ENCODE data around the gene PGM2L1.

PGM2L1 gene

GRCh38 chr11:74388678-74389327, 9.4 kb downstream of the PGM2L1 start:
- no peaks in the 10 kb centered on the region for H3K36me3 ChIP-seq (ENCODE audit: insufficient read depth, low read length)
- H2AFZ ChIP-seq (ENCODE audit: low read length), result no peak overlapping the region
- peaks cover 10% of the 10 kb centered on the region for H4K20me1 ChIP-seq (ENCODE audit: insufficient read depth, low read length, poor library complexity, severe bottlenecking)
- peaks cover 17% of the 10 kb centered on the region; the same call in 1 of the 2 replicates for H3K79me2 ChIP-seq (ENCODE audit: insufficient read depth, low read length)
- H3F3A ChIP-seq (ENCODE audit: low read depth), result 0 out of 2 replicates have a peak, but pooled peaks cover 4% of the 10 kb centered on the region
- no peak overlapping the region for H3K4me3 ChIP-seq (ENCODE audit: low read length, poor library complexity, severe bottlenecking)
- H3K9me2 ChIP-seq (replicated peaks; ENCODE audit: low read depth, low read length), result no peaks in the 10 kb centered on the region
- H3K9ac ChIP-seq (ENCODE audit: low read depth, low read length, poor library complexity, severe bottlenecking), result no peak overlapping the region
- no peak for TF ChIP-seq EZH2phosphoT487 (IDR thresholded peaks at IDR 0.05; ENCODE audit: borderline replicate concordance)
- peak; percentile 89 for TF ChIP-seq CTCF (conservative IDR thresholded peaks at IDR 0.05; ENCODE audit: low read length)
- H3K4me1 ChIP-seq (ENCODE audit: insufficient read depth, low read length, poor library complexity, severe bottlenecking), result peaks cover 18% of the 10 kb centered on the region
- H3K4me2 ChIP-seq (ENCODE audit: low read depth, low read length, poor library complexity, severe bottlenecking), result peak overlapping the region; percentile 29
- H3K9me3 ChIP-seq (ENCODE audit: insufficient read depth, low read depth, low read length), result no peaks in the 10 kb centered on the region
- H3K27me3 ChIP-seq (ENCODE audit: insufficient read depth, low read length, poor library complexity, severe bottlenecking), result no peaks in the 10 kb centered on the region

GRCh38 chr11:74384641-74385040, 13.6 kb downstream of the PGM2L1 start:
- Histone ChIP-seq H3K79me2 (ENCODE audit: insufficient read depth, low read length) (peaks cover 3% of the 10 kb centered on the region; the same call in 1 of the 2 replicates), H3K9me2 (replicated peaks; ENCODE audit: low read depth, low read length) (no peaks in the 10 kb centered on the region), H3K36me3 (ENCODE audit: insufficient read depth, low read length) (no peaks in the 10 kb centered on the region), H3K9me3 (ENCODE audit: insufficient read depth, low read depth, low read length) (no peaks in the 10 kb centered on the region), H3K4me2 (ENCODE audit: low read depth, low read length, poor library complexity, severe bottlenecking) (no peak overlapping the region), H4K20me1 (ENCODE audit: insufficient read depth, low read length, poor library complexity, severe bottlenecking) (no peaks in the 10 kb centered on the region), H3F3A (ENCODE audit: low read depth) (no peaks in the 10 kb centered on the region), H2AFZ (ENCODE audit: low read length) (no peak overlapping the region), H3K4me1 (ENCODE audit: insufficient read depth, low read length, poor library complexity, severe bottlenecking) (peaks cover 5% of the 10 kb centered on the region), H3K27me3 (ENCODE audit: insufficient read depth, low read length, poor library complexity, severe bottlenecking) (no peaks in the 10 kb centered on the region), H3K4me3 (ENCODE audit: low read length, poor library complexity, severe bottlenecking) (no peak overlapping the region), H3K9ac (ENCODE audit: low read depth, low read length, poor library complexity, severe bottlenecking) (no peak overlapping the region)
- TF ChIP-seq CTCF (conservative IDR thresholded peaks at IDR 0.05; ENCODE audit: low read length) (no peak), EZH2phosphoT487 (IDR thresholded peaks at IDR 0.05; ENCODE audit: borderline replicate concordance) (no peak)

- H4K20me1 ChIP-seq (ENCODE audit: insufficient read depth, low read length, poor library complexity, severe bottlenecking), result no peaks in the 10 kb centered on the region
- H3K9me3 ChIP-seq (ENCODE audit: insufficient read depth, low read depth, low read length), result no peaks in the 10 kb centered on the region
- H3K4me1 ChIP-seq (ENCODE audit: insufficient read depth, low read length, poor library complexity, severe bottlenecking), result no peaks in the 10 kb centered on the region
- H3K27me3 ChIP-seq (ENCODE audit: insufficient read depth, low read length, poor library complexity, severe bottlenecking), result no peaks in the 10 kb centered on the region
- H3F3A ChIP-seq (ENCODE audit: low read depth), result no peaks in the 10 kb centered on the region
- no peak overlapping the region for H2AFZ ChIP-seq (ENCODE audit: low read length)
- no peaks in the 10 kb centered on the region for H3K9me2 ChIP-seq (replicated peaks; ENCODE audit: low read depth, low read length)
- no peak overlapping the region for H3K4me2 ChIP-seq (ENCODE audit: low read depth, low read length, poor library complexity, severe bottlenecking)
- no peak overlapping the region for H3K9ac ChIP-seq (ENCODE audit: low read depth, low read length, poor library complexity, severe bottlenecking)
- H3K4me3 ChIP-seq (ENCODE audit: low read length, poor library complexity, severe bottlenecking), result no peak overlapping the region
- TF ChIP-seq CTCF (conservative IDR thresholded peaks at IDR 0.05; ENCODE audit: low read length) (no peak), EZH2phosphoT487 (IDR thresholded peaks at IDR 0.05; ENCODE audit: borderline replicate concordance) (no peak)
- H3K79me2 ChIP-seq (ENCODE audit: insufficient read depth, low read length), result no peaks in the 10 kb centered on the region; the same call in 1 of the 2 replicates
- no peaks in the 10 kb centered on the region for H3K36me3 ChIP-seq (ENCODE audit: insufficient read depth, low read length)
These were observed 17.3 kb downstream of the PGM2L1 start for GRCh38 chr11:74380746-74381439.
